NCI-H1694 (cell line): ENCODE results near the gene MC4R.

Source experiments
- DNase-seq: peaks from one replicate; lab custom pipeline; 2025; lab: John Stamatoyannopoulos, UW

Gene MC4R

DNA sequence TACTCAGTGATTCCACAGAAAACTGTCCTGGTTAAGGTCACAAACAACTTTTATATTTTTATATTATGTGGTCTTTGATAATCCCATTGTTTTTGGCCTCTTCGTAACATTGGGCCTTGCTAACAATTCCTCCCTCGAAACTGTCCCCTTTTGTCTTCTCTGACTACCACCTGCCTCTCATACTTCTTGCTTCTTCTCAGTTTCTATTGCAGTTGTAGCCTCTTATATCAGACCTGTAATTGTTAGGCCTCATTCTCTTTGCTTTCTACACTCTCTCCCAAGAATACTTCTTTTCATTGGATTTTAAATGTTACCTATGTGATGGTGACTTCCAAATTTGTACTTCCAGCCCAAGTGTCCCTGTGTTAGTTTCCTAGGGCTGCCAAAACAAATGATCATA lies 44.7 kb downstream of the MC4R start:
- no peak for DNase-seq

DNA sequence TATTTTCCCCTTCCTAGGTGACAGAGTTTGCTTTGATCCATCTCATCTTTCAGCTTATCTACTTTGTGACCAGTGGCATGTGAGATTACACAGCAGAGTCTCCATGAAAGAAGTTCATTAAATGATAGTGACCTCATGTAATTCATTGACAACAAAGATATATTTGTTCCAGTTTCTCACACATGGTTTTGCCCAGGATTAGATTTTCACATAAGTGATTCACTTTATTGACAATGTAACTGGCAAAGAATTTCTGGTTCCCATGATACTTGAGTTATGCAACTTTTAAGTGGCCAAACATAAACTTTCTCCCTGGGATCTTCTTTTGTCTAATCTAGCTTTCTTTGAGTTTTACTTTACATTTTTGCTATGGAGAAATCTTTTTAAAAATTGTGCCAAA lies 50.0 kb downstream of the MC4R start:
- no peak for DNase-seq
